ENCODE data around the gene CEPT1. TPM values are rescaled to one million over a fixed set of nuclear protein-coding genes. Genes with fewer than 3 reads are reported as not detected.
"Not testable (repeated sequence)": the region's sequence is repeated elsewhere in the genome, so short reads cannot be mapped to it uniquely, and the experiment has no call there.

CEPT1 gene
- 58.3 TPM for total RNA-seq (ENCODE audit: insufficient read depth, low replicate concordance)

- DNase-seq (ENCODE audit: low spot score) = peak; percentile 98
Measured at GRCh38 chr1:111139956-111140679, at the start of gene CEPT1, which contains the start of gene DRAM2. CEPT1 (plus strand) TSS chr1:111140223; CDS start chr1:111147715, 7,492 bp downstream. DRAM2 (minus strand) TSS chr1:111140093; CDS start chr1:111131554, 8,539 bp downstream.

GRCh38 chr1:111095421-111095820 is 44.6 kb upstream of the CEPT1 start:
- not testable (repeated sequence) for DNase-seq (ENCODE audit: low spot score)

DNA sequence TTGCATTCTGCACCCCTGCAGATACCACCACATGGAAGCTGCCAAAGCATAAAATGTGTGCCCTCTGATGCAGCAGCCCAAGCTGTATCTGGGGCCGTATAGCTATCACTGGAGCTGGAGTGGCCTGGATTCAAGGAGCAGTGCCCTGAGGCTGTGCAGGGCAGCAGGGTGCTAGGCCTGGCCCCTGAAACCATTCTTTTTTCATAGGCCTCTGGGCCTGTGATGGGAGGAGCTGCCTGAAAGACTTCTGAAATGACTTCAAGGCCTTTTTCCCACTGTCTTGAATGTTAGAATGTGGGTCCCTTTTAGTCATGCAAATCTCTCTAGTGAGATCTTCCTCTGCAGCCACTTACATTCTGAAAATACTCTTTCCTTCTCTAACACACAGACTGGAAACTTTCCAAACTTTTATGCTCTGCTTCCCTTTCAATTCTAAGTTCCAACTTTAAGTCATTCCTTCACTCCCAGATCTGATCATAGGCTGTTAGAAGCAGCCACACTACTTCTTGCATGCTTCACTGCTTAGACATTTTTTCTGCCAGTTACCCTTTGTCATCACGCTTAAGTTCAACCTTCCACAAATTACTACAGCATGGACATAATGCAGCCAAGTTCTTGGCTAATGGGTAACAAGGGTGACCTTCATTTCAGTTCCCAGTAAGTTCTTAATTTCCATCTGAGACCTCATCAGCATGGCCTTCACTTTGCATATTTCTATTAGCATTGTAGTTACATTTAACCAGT is 42.5 kb upstream of the CEPT1 start:
- DNase-seq (ENCODE audit: low spot score) = no peak

DNA sequence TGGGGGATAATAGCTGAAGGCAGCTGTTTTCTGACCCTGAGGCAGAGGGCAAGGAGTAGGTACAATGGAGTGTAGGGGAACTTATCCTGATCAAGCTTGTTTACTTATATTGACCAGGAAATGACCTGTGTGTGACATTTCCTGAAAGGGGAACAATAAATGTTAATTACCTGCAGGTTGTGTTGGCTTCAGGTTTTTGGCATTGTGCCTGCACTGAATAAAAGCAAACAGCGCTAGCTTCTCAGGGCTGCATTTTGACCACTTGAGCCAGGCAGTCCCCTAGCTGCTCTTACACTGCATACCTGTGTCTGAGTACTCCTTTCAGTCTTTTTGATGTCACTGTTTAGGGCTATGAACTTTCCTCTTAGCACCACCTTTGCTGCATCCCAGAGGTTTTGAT is 40.7 kb upstream of the CEPT1 start:
- DNase-seq (ENCODE audit: low spot score) = no peak

DNA sequence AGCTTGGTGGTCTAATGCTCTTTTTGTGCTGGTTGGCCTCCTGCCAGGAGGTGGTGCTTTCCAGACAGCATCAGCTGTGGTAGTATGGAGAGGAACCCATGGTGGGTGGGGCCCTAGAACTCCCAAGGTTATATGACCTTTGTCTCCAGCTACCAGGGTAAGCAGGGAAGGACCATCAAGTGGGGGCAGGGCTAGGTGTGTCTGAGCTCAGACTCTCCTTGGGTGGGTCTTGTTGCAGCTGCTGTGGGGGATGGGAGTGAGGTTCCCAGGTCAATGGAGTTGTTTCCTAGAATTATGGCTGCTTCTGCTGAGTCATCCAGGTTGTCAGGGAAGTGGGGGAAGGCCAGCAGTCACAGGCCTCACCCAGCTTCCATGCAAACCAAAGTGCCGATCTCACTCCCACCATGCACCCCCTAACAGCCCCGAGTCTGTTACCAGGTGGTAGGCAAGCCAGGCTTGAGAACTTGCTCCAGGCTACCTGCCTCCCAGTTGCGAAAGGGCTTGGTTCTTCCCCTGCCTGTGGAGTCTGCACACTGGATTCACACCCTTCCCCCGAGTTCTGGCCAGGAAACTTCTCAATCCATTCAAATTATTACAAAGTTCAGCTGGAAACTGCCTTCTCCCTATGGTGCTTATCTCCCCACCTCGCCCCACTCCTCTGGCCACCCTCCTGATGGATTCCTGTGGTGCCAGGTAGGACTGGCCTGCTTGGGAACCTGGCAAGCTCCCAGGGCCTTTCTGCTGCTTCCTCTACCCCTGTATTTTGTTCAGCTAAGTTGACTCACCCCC is 38.0 kb upstream of the CEPT1 start:
- DNase-seq (ENCODE audit: low spot score) = no peak

DNA sequence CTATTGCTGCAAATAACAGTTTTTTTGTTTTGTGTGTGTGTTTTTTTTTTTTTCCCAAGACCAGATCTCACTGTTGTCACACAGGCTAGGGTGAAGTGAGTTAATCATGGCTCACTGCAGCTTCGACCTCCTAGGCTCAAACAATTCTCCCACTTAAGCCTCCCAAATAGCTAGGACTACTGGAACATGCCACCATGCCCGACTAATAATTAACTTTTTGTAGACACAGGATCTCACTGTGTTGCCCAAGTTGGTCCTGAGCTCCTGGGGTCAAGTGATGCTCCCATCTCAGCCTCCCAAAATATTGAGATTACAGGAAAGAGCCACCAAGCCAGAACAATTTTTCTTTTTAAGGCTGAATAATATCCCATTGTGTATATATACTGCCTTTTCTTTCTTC is 35.0 kb upstream of the CEPT1 start:
- DNase-seq (ENCODE audit: low spot score) = no peak

GRCh38 chr1:111110197-111110899 is 29.7 kb upstream of the CEPT1 start:
- no peak for DNase-seq (ENCODE audit: low spot score)

DNA sequence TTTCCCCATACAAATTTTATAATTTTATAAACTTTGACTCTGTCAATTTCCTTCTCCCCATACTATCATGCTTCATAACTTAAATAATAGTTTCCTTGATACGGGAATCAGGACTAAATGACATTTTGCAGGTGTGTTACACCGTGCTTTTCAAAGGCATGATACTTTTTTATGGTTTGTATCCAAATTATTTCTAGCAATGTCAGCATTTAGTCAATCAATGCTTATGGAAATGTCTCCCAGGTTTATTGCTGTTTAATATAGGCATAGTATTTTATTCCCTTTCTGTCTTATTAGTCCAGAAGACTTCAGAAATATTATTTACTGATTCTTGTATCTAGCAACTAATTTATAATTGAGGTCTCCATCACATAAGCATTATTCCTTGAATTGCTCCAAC is 23.5 kb upstream of the CEPT1 start:
- DNase-seq (ENCODE audit: low spot score) = no peak

DNA sequence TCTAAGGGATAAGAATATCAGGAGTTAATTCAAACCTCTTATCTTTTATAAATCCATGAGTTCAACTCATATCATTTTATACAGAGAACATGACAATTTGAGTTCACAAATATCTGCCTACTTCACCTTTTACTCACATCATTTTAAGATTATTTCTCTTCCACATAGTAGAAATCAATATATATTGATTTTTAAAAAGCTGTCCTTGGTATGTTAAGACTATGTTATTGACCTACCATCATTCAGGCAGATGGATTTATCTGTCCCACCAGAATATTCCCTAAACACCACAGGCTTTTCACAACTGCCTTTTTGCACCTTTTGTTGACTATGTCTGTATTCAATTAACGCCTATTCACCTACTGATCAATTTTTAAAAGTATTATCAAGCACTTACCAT is 13.7 kb upstream of the CEPT1 start:
- no peak for DNase-seq (ENCODE audit: low spot score)

- DNase-seq (ENCODE audit: low spot score) = peak; percentile 19
Measured at GRCh38 chr1:111127923-111128643, 11.9 kb upstream of the CEPT1 start.

DNA sequence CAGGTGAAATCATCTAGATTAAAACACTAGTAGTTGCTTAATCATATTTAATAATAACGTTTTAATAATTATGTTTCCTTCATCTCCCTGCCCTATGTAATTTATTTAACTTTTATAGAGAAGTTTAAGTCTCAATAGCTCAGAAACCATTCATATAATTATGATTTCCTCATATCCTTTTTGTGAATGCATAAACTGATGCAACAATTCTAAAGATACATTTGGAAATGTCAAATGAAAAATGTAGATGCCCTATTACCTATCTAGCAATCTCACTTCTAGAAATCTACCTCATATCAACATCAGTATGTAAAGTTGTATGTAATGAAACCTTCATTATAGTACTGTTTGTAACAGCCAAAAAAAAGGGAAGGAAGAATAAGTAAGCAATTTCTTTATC is 10.6 kb upstream of the CEPT1 start:
- no peak for DNase-seq (ENCODE audit: low spot score)

- DNase-seq (ENCODE audit: low spot score) = no peak
Measured at GRCh38 chr1:111131693-111132092, 8.3 kb upstream of the CEPT1 start.

GRCh38 chr1:111133866-111134265 is 6.2 kb upstream of the CEPT1 start:
- DNase-seq (ENCODE audit: low spot score) = no peak

- DNase-seq (ENCODE audit: low spot score) = peak; percentile 76
Measured at GRCh38 chr1:111139324-111139955, 583 bp upstream of the CEPT1 start.

GRCh38 chr1:111140680-111140967 is 601 bp downstream of the CEPT1 start:
- DNase-seq (ENCODE audit: low spot score) = no peak

DNA sequence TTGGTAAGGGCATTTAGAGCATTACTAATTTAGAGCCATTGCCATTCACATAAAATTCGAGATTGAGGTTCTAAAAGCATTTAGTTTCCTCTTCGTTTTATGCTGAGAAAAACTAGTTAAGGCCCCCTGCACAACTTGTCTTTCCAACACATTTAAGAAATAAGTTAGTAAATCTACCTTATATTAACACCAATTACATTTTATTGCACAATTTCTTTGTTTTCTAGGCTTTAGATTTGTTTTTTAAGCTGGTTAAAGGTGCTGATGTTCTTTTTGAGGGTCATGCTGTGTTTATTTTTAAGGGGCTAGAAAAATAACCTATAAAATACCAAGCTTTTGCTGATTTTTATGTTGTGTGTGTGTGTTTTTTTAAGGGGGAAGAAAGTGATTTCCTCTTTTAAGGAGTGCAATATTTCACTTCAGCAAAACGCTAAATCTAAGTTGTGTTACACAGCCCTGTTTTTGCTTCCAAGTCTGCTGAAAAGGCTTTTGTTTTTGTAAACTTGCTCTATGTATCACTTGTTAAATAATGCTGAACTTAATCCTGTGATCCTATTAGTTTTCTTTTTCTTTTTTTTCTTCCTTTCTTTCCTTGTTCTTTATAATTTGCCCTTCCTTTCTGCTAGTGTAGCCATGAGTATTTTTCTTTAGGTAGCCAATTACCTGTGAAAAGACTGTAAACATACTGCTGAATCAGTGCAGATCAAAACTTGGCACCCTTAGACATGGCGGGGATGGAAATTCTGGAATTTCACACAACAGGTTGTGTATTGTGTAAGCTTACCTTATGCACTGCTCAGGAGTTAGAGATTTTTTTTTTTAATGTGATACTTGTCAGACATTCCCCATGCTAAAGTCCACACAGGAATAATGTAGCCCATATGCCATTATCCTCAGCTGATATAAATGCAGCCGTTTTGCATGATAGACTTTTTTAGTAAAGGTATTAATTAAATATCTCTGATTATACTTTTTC is 1.5 kb downstream of the CEPT1 start:
- no peak for DNase-seq (ENCODE audit: low spot score)

- DNase-seq (ENCODE audit: low spot score) = no peak
Measured at GRCh38 chr1:111142356-111142975, 2.4 kb downstream of the CEPT1 start.

DNA sequence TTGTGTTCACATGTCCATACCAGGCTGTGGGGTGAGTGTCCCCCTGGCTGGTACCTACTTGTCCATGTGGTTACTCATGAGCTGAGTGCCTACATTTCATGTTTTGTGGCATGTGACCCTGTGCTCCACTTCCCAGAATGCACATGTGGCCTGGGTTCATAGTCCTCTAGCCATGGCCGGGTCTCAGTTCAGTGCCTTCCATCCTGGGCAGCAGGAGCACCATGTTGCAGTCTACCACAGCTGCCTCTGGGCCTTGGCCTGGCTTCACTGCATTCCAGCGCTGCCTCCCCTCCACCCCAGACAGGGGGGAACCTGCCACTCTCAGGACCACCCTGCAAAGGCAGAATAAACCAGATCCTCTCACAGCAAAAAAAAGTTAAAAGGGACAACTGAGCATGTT is 5.5 kb downstream of the CEPT1 start:
- no peak for DNase-seq (ENCODE audit: low spot score)

Measured in umbilical cord (tissue), 2 donors.